Stimulated activated naive CD4-positive, alpha-beta T cell treated with Interleukin-2 at 50 U/mL for 16 hours (primary cell): ENCODE results near the gene AP5S1.
A peak's percentile ranks its signal among the peaks of the same experiment; 100 is the strongest.

Source experiments
- DNase-seq: peaks from one replicate; lab custom pipeline; 2025; lab: John Stamatoyannopoulos, UW

AP5S1 gene, protein sequence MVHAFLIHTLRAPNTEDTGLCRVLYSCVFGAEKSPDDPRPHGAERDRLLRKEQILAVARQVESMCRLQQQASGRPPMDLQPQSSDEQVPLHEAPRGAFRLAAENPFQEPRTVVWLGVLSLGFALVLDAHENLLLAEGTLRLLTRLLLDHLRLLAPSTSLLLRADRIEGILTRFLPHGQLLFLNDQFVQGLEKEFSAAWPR

DNA sequence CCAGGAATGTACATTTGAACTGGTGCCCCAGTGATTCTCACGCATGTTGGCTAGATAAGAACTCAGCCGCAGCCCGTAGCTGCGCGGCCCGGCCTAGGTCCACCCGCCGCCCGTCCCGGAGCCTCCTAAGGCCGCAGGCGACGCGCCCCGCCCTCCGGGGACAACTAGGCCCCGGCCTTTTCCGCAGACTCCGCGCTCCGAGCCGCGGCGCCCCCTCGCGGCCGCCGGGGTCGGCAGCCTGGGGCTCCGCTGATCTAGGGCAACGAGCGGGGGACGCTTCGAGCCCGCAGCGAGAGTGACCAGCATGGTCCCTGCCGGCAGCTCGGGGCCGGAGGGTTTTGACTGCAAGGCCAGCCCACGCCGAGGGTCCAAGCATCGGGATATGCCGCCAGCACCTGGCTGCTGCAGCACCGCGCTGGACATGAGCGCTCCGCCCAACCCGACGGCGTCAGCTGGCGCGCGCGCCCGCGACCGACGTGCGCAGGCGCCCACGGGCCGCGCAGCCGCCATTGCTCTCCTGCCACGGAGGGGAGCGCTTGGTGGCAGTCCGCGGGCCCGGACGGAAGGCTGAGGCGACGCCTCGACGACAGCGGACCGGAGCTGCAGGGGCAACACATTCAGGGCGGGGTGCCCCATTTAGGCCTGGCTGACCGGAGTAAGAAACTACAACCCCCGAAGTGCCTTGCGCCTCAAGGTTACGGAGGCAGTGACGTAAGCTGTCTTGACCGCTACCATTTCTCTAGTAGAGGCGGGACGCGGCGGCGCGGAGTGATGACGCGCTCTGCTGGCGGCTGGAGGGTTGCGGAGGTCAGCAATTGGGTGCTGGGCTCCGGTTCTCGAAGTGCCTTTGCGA lies at the start of gene AP5S1:
Gene AP5S1 (plus strand): TSS at position 500 of the 853 bp plus-strand sequence. CDS start 1,571 bp downstream, outside the sequence.
- DNase-seq = peak; percentile 87

DNA sequence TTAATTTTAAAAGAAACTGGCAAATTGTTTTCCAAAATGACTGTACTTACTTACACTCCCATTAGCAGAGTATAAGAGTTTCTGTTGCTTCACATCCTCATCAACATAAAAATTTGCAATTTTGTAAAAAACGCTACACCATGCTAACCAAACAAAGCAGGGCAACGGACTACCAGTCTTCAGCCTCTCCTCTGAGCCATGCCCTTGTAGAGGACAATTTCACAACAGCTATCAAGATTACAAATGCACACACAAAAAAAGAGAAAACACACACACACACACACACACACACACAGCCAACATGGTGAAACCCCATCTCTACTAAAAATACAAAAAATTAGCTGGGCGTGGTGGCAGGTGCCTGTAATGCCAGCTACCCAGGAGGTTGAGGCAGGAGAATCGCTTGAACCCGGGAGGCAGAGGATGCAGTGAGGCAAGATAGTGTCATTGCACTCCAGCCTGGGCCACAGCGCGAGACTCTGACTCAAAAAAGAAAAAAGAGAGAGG lies 48.7 kb upstream of the AP5S1 start:
- DNase-seq = no peak

DNA sequence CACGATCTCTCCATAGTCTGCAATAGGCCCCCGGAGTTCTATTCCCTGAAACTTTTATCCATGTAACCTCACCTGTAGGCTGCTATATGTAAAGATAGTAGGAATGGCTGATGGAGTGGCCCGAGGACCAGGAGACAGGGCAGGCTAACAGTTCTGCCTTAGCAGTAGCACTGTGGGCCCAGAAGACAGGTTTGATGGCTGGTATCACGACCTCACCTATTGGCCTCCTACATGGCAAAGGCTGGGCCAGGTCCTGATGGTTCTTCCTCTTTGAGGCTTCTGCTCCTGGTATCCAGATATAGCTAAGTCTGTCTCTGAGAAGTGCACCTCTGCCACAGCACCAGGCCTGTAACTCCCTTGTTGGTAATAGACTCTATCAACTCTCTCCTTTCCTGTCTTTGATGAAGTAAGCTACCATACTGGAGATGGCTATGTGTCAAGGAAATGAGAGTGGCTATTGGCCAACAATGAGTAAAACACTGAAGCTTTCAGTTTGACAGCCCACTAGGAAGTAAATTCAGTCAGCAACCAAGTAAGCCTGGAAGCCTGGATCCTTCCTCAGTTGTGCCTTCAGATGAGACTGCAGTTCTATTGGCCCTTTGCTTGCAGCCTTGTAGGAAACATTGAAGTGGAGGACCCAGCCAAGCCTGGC lies 44.8 kb upstream of the AP5S1 start:
- DNase-seq = no peak

DNA sequence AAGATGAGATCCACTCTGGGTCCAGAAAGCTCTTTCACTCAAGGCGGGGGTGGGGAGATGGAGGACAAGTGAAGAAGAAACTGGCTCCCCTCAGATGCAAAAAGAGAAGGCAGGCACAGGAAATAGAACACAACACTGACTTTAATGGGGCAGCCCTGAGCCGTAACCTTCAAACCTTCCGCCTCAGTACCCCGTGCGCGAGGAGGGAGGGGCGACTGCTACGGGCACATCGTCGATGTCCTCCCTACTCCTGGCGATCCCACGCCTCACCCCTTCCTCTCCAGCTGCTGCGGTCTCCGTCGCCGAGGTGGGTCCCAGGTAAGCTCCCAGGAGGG lies 43.0 kb upstream of the AP5S1 start:
- peak; percentile 31 for DNase-seq

DNA sequence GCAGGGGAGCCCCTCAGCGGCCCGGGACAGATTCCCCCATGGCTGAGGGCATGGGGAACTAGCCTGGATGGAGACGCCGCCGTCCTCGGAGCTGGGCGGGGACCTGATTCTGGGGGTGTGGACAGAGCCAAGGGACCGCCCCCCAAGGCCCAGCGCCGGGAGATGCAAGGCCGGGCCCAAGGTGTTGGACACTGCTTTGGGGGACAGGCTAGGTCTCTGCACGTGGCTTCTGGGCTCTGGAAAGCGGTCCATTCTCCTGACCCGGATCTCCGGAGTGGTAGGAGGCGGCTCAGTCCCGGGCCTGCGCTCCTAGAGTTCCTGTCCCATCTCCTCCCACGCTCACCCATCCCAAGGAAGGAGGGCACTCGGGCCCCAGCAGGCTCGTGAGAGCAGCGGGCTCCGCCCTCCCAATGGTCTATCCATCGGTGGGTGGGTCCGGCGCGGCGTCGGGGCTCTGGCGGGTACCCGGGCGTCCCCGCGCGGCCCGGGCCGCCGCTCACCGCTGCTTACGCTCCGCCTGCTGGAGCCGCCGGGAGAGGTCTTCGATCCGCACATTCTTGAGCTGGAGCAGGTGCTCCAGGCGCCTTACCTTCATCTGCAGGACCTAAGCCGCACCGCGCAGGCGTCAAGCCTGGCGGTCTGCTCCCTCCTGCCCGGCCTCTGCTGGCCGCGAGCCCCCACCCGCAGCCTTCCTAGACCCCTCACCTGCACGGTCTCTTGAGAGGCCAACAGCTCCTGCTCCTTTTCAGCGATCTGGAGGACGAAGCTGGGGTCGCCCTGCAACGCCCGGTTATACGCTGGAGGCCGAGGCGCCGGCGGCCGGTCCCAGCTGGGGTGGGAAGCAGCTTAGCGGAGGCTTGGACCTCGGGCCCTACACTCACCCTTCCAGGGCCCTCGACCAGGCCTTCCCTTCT lies 42.4 kb upstream of the AP5S1 start:
- DNase-seq = peak; percentile 31

DNA sequence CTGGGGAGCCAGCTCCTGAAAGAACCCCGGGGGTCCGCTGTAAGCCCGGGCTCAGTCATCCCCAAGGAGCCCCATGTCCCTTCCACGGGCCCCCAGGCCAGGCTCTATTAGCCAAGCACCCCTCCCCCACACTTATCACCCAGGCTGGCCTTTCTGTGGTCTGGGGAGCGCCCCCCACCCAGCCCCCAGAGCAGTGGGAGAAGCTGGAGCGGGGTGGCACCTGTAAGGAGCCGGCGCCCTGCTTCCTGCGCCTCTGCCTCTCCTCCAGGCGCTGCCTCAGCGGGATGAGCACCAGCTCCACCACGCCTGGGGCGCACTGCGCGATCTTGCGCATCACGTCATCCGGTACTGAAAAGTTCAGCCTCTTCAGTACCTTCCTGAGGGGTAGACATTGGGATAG lies 41.4 kb upstream of the AP5S1 start:
- no peak for DNase-seq

DNA sequence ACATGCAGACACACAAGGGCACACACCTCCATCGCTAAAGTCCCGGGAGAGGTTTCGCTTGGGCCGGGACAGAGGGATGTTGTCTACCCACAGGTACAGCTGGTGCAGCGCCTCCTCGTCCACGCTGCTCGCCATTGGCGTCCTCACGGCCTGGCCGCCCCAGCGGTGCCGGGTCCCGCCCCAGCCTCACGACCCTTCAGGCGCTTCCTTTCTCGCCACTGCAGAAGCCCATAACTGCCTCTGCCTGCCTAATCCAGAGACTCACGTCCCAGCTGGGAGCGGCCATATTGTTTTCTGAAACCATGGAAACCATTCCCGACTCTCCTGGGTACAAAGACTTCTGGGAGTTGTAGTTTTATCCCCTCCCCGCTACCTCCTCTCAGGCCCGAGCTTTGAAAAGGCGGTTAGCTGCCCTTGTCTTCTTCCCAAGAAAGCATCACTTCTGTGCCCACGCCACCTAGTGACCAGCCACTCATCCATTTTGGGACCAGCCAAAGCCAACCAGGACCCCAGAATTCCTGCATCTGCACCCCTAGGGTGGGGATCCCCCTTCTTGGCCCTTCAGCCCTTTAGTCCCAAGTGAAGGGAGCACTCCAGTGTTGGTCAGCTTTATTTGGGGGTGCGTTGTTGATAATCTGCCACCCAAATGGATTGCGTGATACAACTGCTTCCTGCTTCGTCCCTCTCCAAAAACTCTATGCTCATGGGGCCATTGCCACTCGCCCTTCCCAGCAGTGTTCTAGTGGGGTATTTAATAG lies 39.0 kb upstream of the AP5S1 start, which contains the start of gene SPEF1:
Gene SPEF1 (minus strand): TSS at position 296 of the 758 bp plus-strand sequence. CDS start 161 bp downstream, at position 135.
- DNase-seq = peak; percentile 9

DNA sequence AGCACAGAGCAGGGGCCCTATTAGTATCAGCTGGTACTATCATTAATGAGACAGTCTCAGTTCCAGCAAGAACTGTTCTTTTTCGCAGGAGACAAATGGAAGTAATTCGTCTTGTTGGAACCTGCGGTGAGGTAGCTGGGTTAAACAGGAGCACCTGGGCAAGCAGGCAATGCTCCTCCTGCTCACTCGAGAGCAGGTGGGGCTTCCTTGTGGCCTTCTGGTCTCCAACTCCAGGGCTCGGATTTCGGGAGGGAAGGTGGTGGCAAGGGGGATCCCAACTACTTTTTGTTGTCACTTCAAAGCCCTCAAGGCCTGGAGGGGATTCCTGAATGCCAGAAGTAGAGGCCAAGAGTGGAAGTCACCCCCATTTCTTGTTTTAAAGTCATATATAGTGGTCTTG lies 37.8 kb upstream of the AP5S1 start:
- no peak for DNase-seq

DNA sequence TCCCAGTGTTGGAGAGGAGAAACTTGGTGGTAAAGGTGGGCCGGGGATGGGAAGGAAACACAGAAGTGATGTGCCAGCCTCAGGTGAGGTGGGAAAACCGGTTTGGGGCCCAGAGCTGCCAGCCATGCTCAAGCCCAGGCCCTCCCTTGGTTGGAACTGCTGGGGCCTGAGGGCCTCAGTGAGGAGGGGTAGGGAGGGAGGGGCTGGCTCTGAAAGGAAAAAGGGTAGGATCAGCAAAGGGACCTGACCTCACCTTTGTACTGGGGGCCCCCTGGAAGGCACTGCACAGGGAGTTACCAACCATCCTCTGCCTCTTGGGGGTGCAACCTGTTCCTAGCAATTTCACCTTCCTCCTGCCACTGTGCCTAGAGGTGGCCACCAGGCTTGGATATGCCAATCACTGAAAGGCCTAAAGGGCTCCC lies 37.3 kb upstream of the AP5S1 start:
- no peak for DNase-seq

DNA sequence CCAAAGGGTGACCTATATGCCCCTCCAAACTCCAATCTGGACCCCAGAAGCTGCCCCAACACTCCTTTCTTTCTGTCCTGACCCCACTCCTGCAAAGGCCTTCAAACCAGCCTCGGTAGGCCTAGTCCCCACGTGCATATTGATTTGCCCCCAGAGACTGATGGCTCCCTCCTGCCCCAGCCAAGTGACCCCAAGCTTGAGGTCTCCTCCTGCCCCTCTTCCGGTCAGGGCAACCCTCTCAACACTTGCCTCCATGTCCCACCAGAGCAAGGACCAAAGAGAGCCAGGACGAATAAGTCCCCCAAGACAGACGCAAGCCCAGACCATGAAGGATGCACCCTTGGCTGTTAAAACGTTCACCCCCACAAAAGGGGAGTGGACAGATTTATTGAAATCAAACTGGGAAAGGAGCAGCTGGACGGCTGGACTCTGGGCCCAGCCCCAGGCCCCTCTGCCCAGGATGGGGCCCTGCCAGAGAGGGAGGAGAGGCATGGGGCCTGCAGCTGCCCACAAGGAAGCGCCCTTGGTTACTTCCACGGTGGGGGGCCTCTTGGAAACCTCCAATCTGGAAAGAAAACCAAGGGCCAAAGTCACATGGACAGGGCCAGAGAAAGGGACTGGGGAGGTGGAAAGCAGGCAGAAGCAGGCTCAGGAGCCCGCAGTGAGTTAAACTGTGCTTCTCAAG lies 36.7 kb upstream of the AP5S1 start:
- DNase-seq = no peak

DNA sequence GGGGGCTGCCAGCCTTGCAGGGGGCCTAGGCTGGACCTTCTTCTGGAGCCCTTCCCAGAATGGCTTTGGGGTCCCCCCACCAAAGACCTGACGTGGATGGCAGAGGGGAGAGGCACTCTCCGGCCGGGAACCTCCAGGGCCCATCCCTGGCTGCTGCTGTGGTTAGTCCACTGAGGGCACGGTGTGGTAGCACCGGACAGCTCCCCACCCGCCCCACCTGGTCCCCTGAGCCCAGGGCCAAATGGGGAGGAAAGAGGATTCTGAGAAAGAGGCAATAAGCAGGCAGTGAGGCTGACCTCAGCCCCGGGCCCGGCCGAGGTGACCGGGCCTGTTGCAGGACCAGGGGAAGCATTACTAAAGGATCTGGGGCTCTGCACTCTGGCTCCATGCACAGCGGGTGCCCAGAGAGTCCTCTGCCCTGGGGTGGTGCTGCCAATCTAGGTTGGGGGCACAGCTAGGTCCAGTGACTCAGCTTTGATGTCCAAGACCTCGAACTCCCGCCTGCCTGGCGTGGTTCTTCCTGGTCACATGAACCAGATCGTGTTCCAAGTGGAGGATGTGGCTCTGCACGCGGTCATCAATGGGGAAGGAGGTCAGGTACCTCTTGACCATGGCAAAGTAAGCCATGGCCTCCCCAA lies 36.0 kb upstream of the AP5S1 start:
- no peak for DNase-seq

DNA sequence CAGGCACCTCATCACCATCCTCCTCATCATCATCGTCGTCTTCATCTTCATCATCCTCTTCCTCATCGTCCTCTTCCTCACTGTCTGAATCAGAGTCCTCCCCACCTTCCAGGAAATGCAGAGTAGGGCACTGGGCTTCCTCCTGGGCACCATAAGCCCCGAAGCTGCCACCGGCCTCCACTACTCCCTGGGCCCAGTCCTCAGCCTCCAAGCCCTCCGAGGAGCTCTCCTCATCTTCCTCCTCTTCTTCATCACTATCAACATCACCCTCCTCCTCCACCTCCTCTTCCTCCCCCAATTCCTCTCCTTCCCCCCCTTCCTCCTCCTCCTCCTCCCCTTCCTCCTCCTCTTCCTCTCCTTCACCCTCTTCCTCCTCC lies 35.5 kb upstream of the AP5S1 start:
- no peak for DNase-seq

DNA sequence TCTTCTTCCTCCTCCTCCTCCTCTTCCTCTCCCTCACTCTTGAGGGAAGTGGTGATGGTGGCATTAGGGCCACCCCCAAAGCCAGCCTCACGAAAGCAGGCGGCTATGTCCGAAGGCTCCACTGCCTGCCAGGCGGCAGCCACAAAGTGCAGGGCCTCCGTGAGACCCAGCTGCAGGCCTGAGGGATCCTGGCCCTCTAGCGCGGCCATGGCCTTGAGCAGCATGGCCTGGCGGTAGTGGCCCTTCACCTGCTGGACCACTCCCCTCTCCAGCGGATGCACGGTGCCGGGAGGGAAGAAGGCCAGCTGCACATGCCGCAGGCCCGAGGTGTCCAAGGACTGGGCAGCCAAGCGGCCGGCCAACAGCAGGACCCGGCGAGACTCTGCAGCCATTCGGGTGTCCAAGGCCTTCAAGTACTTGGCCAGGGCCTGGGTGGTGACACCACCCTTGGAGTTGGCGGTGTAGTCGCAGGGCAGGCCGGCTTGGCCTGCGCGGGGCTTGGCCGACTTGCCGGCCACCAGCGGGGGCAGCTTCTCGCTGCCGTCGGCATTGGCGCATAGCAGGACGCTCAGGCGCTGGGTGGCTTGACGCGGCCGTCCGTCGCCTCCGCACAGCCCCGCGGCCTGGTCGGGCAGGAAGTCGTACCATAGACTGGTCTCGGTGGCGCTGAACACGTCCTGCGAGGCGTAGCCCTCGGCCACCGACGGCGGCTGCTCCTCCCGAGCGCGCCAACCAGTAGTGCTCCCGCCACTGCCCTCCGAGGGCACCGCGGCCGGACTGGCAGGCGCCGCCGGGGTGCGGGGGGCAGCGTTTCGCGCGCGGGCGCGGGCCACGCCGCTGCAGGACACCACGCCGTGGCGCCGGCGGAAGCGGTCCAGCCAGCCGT lies 34.9 kb upstream of the AP5S1 start:
- DNase-seq = no peak

DNA sequence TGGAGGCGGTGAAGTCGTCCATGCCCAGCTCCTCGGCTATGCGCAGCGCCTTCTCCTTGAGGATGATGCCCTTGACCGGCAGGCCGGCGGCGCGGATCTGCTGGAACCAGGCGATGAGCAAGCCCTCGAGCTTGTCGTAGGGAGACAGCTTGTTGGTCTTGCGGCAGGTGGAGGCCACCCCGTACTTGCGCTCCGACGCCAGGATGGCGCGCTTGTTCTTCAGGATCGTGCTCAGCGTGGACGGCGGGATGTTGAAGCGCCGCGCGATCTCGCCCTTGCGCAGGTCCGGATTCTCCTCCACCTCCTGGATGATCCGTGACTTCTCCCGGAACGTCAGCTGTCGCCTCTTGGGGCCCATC lies 34.2 kb upstream of the AP5S1 start:
- peak; percentile 21 for DNase-seq

DNA sequence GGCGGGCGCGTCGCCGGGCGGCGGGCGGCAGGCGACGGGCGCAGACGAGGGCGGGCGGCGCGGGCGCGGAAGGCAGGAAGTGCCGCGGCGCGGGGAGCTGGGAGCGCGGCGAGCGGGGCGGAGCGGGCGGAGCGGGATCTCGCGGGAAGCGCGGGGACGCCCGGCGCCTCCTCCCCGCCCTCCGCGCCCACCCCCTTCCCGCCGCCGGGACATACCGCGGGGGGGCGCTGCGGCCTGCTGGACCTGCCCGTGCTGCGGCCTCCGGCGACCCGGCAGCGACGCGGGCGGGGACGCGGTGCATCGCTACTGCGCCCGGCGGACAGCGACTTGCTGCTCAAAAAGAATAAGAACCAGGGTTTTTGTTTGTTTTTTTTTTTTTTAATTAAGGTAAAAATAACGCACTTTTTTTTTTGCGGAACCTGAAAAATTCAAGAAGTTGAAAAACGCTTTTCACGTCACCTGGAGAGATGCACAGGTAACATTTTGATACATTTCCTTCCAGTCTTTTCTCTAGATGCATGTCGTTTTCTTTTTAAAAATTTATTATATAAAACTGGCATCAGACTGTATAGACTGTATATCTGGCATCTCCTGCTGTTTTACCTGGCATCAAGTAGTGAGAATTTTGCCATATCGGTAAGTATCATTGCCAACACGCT lies 33.6 kb upstream of the AP5S1 start, which contains the start of gene CENPB:
Gene CENPB (minus strand): TSS at position 76 of the 659 bp plus-strand sequence. CDS start 257 bp downstream, outside the sequence.
- DNase-seq = peak; percentile 86

DNA sequence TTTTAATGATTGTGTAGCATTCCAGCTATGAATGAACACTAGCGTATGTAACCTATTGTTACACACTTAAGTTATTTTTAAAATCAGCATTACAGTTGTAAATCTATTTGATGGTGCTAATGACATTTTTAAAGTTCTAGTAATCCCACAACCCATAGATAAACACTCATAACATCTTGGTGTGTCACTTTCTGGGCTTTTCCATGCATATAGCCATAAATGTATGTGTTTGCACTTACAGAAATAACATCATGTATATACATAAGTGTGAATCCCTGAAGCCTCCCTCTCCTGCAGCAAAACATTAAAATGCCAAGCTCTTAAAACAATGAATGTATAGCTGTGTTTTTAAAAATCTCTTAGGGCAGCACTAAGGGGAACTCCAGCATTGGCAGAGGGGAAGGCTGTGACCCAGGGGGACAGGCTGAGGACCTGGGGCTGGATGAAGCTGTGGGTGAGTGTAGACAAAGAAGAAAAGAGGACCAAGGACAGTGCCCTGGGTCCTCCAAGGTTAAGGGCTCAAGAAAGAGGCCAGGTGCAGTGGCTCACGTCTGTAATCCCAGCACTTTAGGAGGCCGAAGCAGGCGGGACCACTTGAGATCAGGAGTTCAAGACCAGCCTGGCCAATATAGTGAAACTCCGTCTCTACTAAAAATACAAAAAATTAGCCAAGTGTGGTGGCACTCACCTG lies 32.9 kb upstream of the AP5S1 start:
- DNase-seq = no peak

DNA sequence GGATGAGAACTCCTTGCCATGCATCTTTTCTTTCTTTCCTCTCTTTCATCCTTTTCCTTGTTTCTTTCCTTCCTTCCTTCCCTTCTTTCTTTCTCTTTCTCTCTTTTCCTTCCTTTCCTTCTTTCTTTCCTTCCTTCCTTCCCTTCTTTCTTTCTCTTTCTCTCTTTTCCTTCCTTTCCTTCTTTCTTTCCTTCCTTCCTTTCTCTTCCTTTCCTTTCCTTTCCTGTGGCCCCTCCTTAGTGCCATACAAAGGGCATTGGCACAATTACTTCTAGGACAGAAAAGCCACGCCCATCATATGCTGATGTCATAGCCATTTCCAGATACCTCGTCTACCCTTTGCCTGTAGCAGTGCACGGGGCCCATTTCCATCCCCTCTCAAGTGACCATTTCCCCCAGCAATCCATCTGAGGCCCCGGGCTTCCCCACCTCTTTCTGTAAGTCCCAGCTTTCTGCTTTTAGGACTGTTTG lies 31.6 kb upstream of the AP5S1 start:
- no peak for DNase-seq
